ENCODE results near the gene LCN15. TPM values are rescaled to one million over a fixed set of nuclear protein-coding genes. Genes with fewer than 3 reads are reported as not detected.

LCN15 gene
- not detected for total RNA-seq

GRCh38 chr9:136764301-136764891, at the start of gene LCN15:
Gene LCN15, minus strand, starts transcription at chr9:136764518. Its CDS starts 30 bp downstream, at chr9:136764488.

GRCh38 chr9:136807281-136808074, 43.2 kb upstream of the LCN15 start, which contains the start of gene RABL6:
Gene RABL6, plus strand, starts transcription at chr9:136807948. Its CDS starts 249 bp downstream, at chr9:136808197.

GRCh38 chr9:136796238-136796774, 32.0 kb upstream of the LCN15 start, which contains the start of gene CCDC183:
Gene CCDC183, plus strand, starts transcription at chr9:136796338. Its CDS starts 60 bp downstream, at chr9:136796398.

GRCh38 chr9:136790640-136791515, 26.6 kb upstream of the LCN15 start, which contains the start of gene TMEM141:
Gene TMEM141, plus strand, starts transcription at chr9:136791344. Its CDS starts 27 bp downstream, at chr9:136791371.

GRCh38 chr9:136748201-136748600, 16.1 kb downstream of the LCN15 start, which contains the start of gene LCN6:
Gene LCN6, minus strand, starts transcription at chr9:136748525. Its CDS starts 42 bp downstream, at chr9:136748483.

GRCh38 chr9:136742591-136743391, 21.5 kb downstream of the LCN15 start, which contains the start of gene LCN10:
Gene LCN10, minus strand, starts transcription at chr9:136742940. Its CDS starts 37 bp downstream, at chr9:136742903.

GRCh38 chr9:136711751-136712689, 52.3 kb downstream of the LCN15 start, which contains the start of gene DIPK1B:
Gene DIPK1B, plus strand, starts transcription at chr9:136712572. Its CDS starts 94 bp downstream, at chr9:136712666.

Small RNAs within 50 kb of the gene (small RNA-seq; reads per million reads assigned to genes)
- gene AL355987.2, result 0 reads per million in 2 donors
- 0 reads per million in 2 donors for gene ATP6V1G1P3
- gene MIR6722, result 0 to 0.09 reads per million in 2 donors

Other genes starting within 250 kb of the LCN15 start
- gene NOTCH1, start 218.5 kb downstream of the LCN15 start, total RNA-seq, result 10 to 100 TPM in 1 of 2 donors, 1 to 10 TPM in 1; 9.6 to 23.0 TPM
- gene EGFL7, start 101.6 kb downstream of the LCN15 start, total RNA-seq, result 10 to 100 TPM in 1 of 2 donors, 1 to 10 TPM in 1; 5.9 to 18.3 TPM
- 10 to 100 TPM; 48.2 to 67.3 TPM for gene AGPAT2, start 77.1 kb downstream of the LCN15 start, total RNA-seq
- gene DIPK1B, start 51.9 kb downstream of the LCN15 start, total RNA-seq, result 10 to 100 TPM in 1 of 2 donors, 1 to 10 TPM in 1; 8.6 to 11.7 TPM
- not detected for gene LCN10, start 21.6 kb downstream of the LCN15 start, total RNA-seq
- not detected for gene LCN6, start 16.0 kb downstream of the LCN15 start, total RNA-seq
- not detected for gene LCN8, start 6.3 kb downstream of the LCN15 start, total RNA-seq
- 10 to 100 TPM; 42.3 to 55.4 TPM for gene TMEM141, start 26.8 kb upstream of the LCN15 start, total RNA-seq
- gene CCDC183, start 31.8 kb upstream of the LCN15 start, total RNA-seq, result under 1 TPM; 0.67 to 0.69 TPM
- 100 to 1,000 TPM in 1 of 2 donors, 10 to 100 TPM in 1; 84.3 to 100 TPM for gene RABL6, start 43.4 kb upstream of the LCN15 start, total RNA-seq
- under 1 TPM; 0.33 to 0.34 TPM for gene AJM1, start 78.0 kb upstream of the LCN15 start, total RNA-seq
- gene PHPT1, start 84.9 kb upstream of the LCN15 start, total RNA-seq, result 10 to 100 TPM; 40.0 to 51.6 TPM
- under 1 TPM; 0.67 to 0.69 TPM for gene MAMDC4, start 87.8 kb upstream of the LCN15 start, total RNA-seq
- 100 to 1,000 TPM; 181 to 217 TPM for gene EDF1, start 101.8 kb upstream of the LCN15 start, total RNA-seq
- 10 to 100 TPM; 18.9 to 27.3 TPM for gene TRAF2, start 122.0 kb upstream of the LCN15 start, total RNA-seq
- gene FBXW5, start 180.2 kb upstream of the LCN15 start, total RNA-seq, result 100 to 1,000 TPM; 140 to 142 TPM
- under 1 TPM in 1 of 2 donors, not detected in 1; under 0.01 TPM for gene C8G, start 180.7 kb upstream of the LCN15 start, total RNA-seq
- not detected for gene LCN12, start 187.8 kb upstream of the LCN15 start, total RNA-seq
- not detected for gene PTGDS, start 213.0 kb upstream of the LCN15 start, total RNA-seq
- not detected for gene LCNL1, start 218.5 kb upstream of the LCN15 start, total RNA-seq
- gene PAXX, start 227.9 kb upstream of the LCN15 start, total RNA-seq, result 10 to 100 TPM; 15.1 to 20.6 TPM
- gene CLIC3, start 232.1 kb upstream of the LCN15 start, total RNA-seq, result not detected

Data from melanocyte of skin (primary cell).